Sigmoid colon (tissue), 4 donors: Measurements from ENCODE around the gene ADM2.

Experiments
- POLR2A ChIP-seq, 2 donors: fragments of 450-650 bp; IDR thresholded peaks; one replicate each; pipeline ENCODE4 v1.6.1; 2016; ENCODE audit warnings: antibody characterized with exemption in 2 of 2, mild to moderate bottlenecking in 2 of 2, moderate library complexity in 2 of 2
- POLR2AphosphoS5 ChIP-seq, 4 donors: sonication (generic); formaldehyde crosslinking; IDR thresholded peaks; one replicate each; pipeline ENCODE4 v1.6.1; 2017; ENCODE audit warnings: antibody characterized with exemption in 4 of 4
- TF ChIP-seq, protein P1 (sequence below), 4 experiments: fragments of 450-650 bp in 3 of 4; fragments of 200-600 bp in 1 of 4; IDR thresholded peaks; one replicate each; pipeline ENCODE4 v1.5.1; 2016 to 2019; ENCODE audit warnings: antibody characterized with exemption in 4 of 4, mild to moderate bottlenecking in 3 of 4, moderate library complexity in 2 of 4

DNA sequence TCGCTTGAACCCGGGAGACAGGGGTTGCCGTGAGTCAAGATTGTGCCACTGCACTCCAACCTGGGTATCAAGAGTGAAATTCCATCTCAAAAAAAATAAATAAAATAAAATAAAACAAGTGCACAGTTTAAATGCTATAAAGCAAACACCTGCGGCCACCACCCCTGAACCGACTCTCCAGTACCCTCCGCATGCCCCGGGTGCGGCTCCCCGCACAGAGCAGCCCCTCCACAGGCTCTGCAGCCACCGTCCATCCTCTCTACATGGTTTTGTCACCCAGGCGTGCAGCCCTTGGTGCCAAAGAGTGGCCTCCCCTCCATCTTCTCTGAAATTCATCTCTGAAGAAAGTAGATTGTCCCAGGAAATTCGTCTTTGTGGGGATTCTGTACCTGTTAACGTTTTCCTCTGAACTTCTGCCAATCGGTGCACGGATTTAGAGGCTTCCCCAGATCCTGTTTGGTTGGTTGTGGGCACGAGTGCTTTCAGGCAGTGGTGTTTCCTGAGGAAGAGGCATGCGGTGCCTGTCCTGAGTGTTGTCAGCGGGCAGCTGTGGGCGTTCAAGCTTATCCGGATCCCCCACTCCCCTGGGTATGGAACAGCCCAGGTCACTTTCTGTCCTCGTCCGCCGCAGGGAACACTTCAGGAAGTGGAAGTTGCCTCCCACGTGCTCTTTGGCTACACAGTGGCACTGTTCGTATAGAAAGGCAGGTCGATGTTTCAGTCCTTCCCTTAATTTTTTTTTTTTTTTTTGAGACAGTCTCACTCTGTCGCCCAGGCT, 9.4 kb downstream of the ADM2 start:
- TF ChIP-seq, protein P1, sequence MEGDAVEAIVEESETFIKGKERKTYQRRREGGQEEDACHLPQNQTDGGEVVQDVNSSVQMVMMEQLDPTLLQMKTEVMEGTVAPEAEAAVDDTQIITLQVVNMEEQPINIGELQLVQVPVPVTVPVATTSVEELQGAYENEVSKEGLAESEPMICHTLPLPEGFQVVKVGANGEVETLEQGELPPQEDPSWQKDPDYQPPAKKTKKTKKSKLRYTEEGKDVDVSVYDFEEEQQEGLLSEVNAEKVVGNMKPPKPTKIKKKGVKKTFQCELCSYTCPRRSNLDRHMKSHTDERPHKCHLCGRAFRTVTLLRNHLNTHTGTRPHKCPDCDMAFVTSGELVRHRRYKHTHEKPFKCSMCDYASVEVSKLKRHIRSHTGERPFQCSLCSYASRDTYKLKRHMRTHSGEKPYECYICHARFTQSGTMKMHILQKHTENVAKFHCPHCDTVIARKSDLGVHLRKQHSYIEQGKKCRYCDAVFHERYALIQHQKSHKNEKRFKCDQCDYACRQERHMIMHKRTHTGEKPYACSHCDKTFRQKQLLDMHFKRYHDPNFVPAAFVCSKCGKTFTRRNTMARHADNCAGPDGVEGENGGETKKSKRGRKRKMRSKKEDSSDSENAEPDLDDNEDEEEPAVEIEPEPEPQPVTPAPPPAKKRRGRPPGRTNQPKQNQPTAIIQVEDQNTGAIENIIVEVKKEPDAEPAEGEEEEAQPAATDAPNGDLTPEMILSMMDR (IDR thresholded peaks at IDR 0.05), result no peak
- TF ChIP-seq POLR2AphosphoS5 (IDR thresholded peaks at IDR 0.05), result no peak
- no peak for TF ChIP-seq POLR2A (IDR thresholded peaks at IDR 0.05)
